ENCODE data around the gene DENND1B. TPM values are rescaled to one million over a fixed set of nuclear protein-coding genes. Genes with fewer than 3 reads are reported as not detected.

The DENND1B gene
- total RNA-seq, 1 donor from 2014 or later = 26.9 TPM

GRCh38 chr1:197619008-197619640 is 156.2 kb downstream of the DENND1B start:
- intact Hi-C loops (cut with micrococcal nuclease) = loop anchor here (5.0 to 10.0 kb wide), 2 partner anchors 248 to 306 kb away; no protein-coding TSS in a partner anchor
- H3K27ac ChIP-seq (replicated peaks) = no peak overlapping the region
- H3K9me3 ChIP-seq (replicated peaks) = no peaks in the 10 kb centered on the region
- peaks cover 4% of the 10 kb centered on the region for H3K36me3 ChIP-seq
- peak; percentile 62 for TF ChIP-seq CTCF (IDR thresholded peaks at IDR 0.05; ENCODE audit: borderline replicate concordance)
- no peak overlapping the region for H3K4me3 ChIP-seq
- no peak for DNase-seq
- peaks cover 37% of the 10 kb centered on the region for H3K4me1 ChIP-seq
- H3K27me3 ChIP-seq (ENCODE audit: low read depth) = no peaks in the 10 kb centered on the region

GRCh38 chr1:197618061-197618460 is 157.2 kb downstream of the DENND1B start:
- no peaks in the 10 kb centered on the region for H3K9me3 ChIP-seq (replicated peaks)
- H3K36me3 ChIP-seq = no peaks in the 10 kb centered on the region
- DNase-seq = no peak
- no peak overlapping the region for H3K27ac ChIP-seq (replicated peaks)
- TF ChIP-seq CTCF (IDR thresholded peaks at IDR 0.05; ENCODE audit: borderline replicate concordance) = no peak
- intact Hi-C loops (cut with micrococcal nuclease) = loop anchor here (5.0 to 10.0 kb wide), 2 partner anchors 249 to 307 kb away; no protein-coding TSS in a partner anchor
- H3K4me3 ChIP-seq = no peak overlapping the region
- H3K4me1 ChIP-seq = peaks cover 37% of the 10 kb centered on the region
- H3K27me3 ChIP-seq (ENCODE audit: low read depth) = no peaks in the 10 kb centered on the region

GRCh38 chr1:197615693-197616011 is 159.6 kb downstream of the DENND1B start:
- H3K36me3 ChIP-seq = no peaks in the 10 kb centered on the region
- peaks cover 28% of the 10 kb centered on the region for H3K4me1 ChIP-seq
- H3K27me3 ChIP-seq (ENCODE audit: low read depth) = no peaks in the 10 kb centered on the region
- no peaks in the 10 kb centered on the region for H3K9me3 ChIP-seq (replicated peaks)
- no peak overlapping the region for H3K27ac ChIP-seq (replicated peaks)
- intact Hi-C loops (cut with micrococcal nuclease) = loop anchor here (5.0 to 10.0 kb wide), 2 partner anchors 252 to 309 kb away; no protein-coding TSS in a partner anchor
- no peak for DNase-seq
- no peak for TF ChIP-seq CTCF (IDR thresholded peaks at IDR 0.05; ENCODE audit: borderline replicate concordance)
- no peak overlapping the region for H3K4me3 ChIP-seq

- no peak overlapping the region for H3K4me3 ChIP-seq
- no peaks in the 10 kb centered on the region for H3K27me3 ChIP-seq (ENCODE audit: low read depth)
- TF ChIP-seq CTCF (IDR thresholded peaks at IDR 0.05; ENCODE audit: borderline replicate concordance) = peak; percentile 72
- H3K36me3 ChIP-seq = no peaks in the 10 kb centered on the region
- H3K9me3 ChIP-seq (replicated peaks) = no peaks in the 10 kb centered on the region
- intact Hi-C loops (cut with micrococcal nuclease) = loop anchor here (5.0 to 10.0 kb wide), 2 partner anchors 252 to 310 kb away; no protein-coding TSS in a partner anchor
- DNase-seq = no peak
- no peak overlapping the region for H3K27ac ChIP-seq (replicated peaks)
- H3K4me1 ChIP-seq = peaks cover 26% of the 10 kb centered on the region
Measured at GRCh38 chr1:197614916-197615692, 160.2 kb downstream of the DENND1B start.

- Histone ChIP-seq H3K4me3 (no peak overlapping the region), H3K9me3 (replicated peaks) (no peaks in the 10 kb centered on the region), H3K27ac (replicated peaks) (no peak overlapping the region), H3K27me3 (ENCODE audit: low read depth) (no peaks in the 10 kb centered on the region), H3K36me3 (no peaks in the 10 kb centered on the region), H3K4me1 (no peaks in the 10 kb centered on the region)
- DNase-seq = no peak
- TF ChIP-seq CTCF (IDR thresholded peaks at IDR 0.05; ENCODE audit: borderline replicate concordance) = no peak
- intact Hi-C loops (cut with micrococcal nuclease) = no loop called here
Measured at GRCh38 chr1:197606168-197606845, 169.0 kb downstream of the DENND1B start.

All from left ventricle myocardium inferior (tissue), 1 donor.